H9 (cell line): Measurements from ENCODE around the gene XXYLT1. TPM values are rescaled to one million over a fixed set of nuclear protein-coding genes. Genes with fewer than 3 reads are reported as not detected.

Source experiments
- DNase-seq: peaks from one replicate; pipeline ENCODE4 v3.0.0-alpha.2; 2017
- H2AFZ ChIP-seq: one replicate; pipeline ENCODE4 v1.6.1; 2013; ENCODE audit warnings: mild to moderate bottlenecking, low read length, control low read depth, moderate library complexity
- H2AK5ac ChIP-seq: 2 replicates; pipeline ENCODE4 v1.6.1; 2013; ENCODE audit warnings: low read length, control low read depth, mixed read lengths; ENCODE audit not compliant: insufficient read length
- H2BK120ac ChIP-seq: one replicate; pipeline ENCODE4 v1.6.1; 2013; ENCODE audit warnings: low read depth, mild to moderate bottlenecking, low read length, control low read depth, inconsistent platforms; ENCODE audit not compliant: poor library complexity, severe bottlenecking
- H2BK12ac ChIP-seq: 2 replicates; pipeline ENCODE4 v1.6.1; 2013; ENCODE audit warnings: low read length, control low read depth, mixed read lengths, low read depth; ENCODE audit not compliant: insufficient read length
- H2BK15ac ChIP-seq: 2 replicates; pipeline ENCODE4 v1.6.1; 2013; ENCODE audit warnings: low read depth, low read length, control low read depth
- H2BK20ac ChIP-seq: one replicate; pipeline ENCODE4 v1.6.1; 2013; ENCODE audit warnings: low read depth, mild to moderate bottlenecking, low read length, control low read depth, inconsistent platforms; ENCODE audit not compliant: poor library complexity, severe bottlenecking
- H2BK5ac ChIP-seq: 2 replicates; pipeline ENCODE4 v1.6.1; 2013; ENCODE audit warnings: low read length, control low read depth, mixed read lengths; ENCODE audit not compliant: insufficient read length
- H3K14ac ChIP-seq: 2 replicates; pipeline ENCODE4 v1.6.1; 2013; ENCODE audit warnings: low read length, control low read depth; ENCODE audit not compliant: insufficient read depth
- H3K18ac ChIP-seq: 2 replicates; pipeline ENCODE4 v1.6.1; 2013; ENCODE audit warnings: low read depth, mild to moderate bottlenecking, mixed read lengths, low read length, control low read depth; ENCODE audit not compliant: insufficient read length
- H3K23ac ChIP-seq: 2 replicates; pipeline ENCODE4 v1.6.1; 2013; ENCODE audit warnings: low read length, control low read depth, mixed read lengths, low read depth; ENCODE audit not compliant: insufficient read length
- H3K23me2 ChIP-seq: 2 replicates; pipeline ENCODE4 v1.6.1; 2013; ENCODE audit warnings: low read depth, mild to moderate bottlenecking, mixed read lengths, low read length, control low read depth; ENCODE audit not compliant: insufficient read length, poor library complexity, severe bottlenecking
- H3K27ac ChIP-seq: 2 replicates; pipeline ENCODE4 v1.5.1; 2013; ENCODE audit warnings: low read length, control low read depth, mixed read lengths, low read depth; ENCODE audit not compliant: insufficient read length
- H3K27me3 ChIP-seq: 2 replicates; pipeline ENCODE4 v1.6.1; 2013; ENCODE audit warnings: low read length, control low read depth, inconsistent platforms; ENCODE audit not compliant: insufficient read depth
- H3K4ac ChIP-seq: 2 replicates; pipeline ENCODE4 v1.6.1; 2013; ENCODE audit warnings: low read depth, mild to moderate bottlenecking, control low read depth, inconsistent platforms, low read length, moderate library complexity
- H3K4me1 ChIP-seq: 2 replicates; pipeline ENCODE4 v1.6.1; 2013; ENCODE audit warnings: low read length, control low read depth, inconsistent platforms; ENCODE audit not compliant: insufficient read depth
- H3K4me2 ChIP-seq: 2 replicates; pipeline ENCODE4 v1.6.1; 2013; ENCODE audit warnings: low read length, control low read depth, mixed read lengths; ENCODE audit not compliant: insufficient read length, insufficient read depth
- H3K56ac ChIP-seq: 2 replicates; pipeline ENCODE4 v1.6.1; 2013; ENCODE audit warnings: low read depth, mild to moderate bottlenecking, mixed read lengths, low read length, control low read depth; ENCODE audit not compliant: insufficient read length
- H3K79me1 ChIP-seq: 2 replicates; pipeline ENCODE4 v1.6.1; 2013; ENCODE audit warnings: low read depth, mild to moderate bottlenecking, moderate library complexity, low read length, control low read depth, inconsistent platforms; ENCODE audit not compliant: insufficient read depth, poor library complexity, severe bottlenecking
- H3K79me2 ChIP-seq: 2 replicates; pipeline ENCODE4 v1.6.1; 2013; ENCODE audit warnings: low read length, control low read depth, inconsistent platforms; ENCODE audit not compliant: insufficient read depth
- H3K9ac ChIP-seq: 2 replicates; pipeline ENCODE4 v1.6.1; 2013; ENCODE audit warnings: low read length, control low read depth, mixed read lengths; ENCODE audit not compliant: insufficient read length; ENCODE audit errors: extremely low read depth
- H3K9me3 ChIP-seq: one replicate; pipeline ENCODE4 v1.6.1; 2013; ENCODE audit warnings: low read depth, low read length, inconsistent platforms; ENCODE audit not compliant: control insufficient read depth
- H3T11ph ChIP-seq: one replicate; pipeline ENCODE4 v1.6.1; 2013; ENCODE audit warnings: mild to moderate bottlenecking, low read length, control low read depth, inconsistent platforms
- H4K20me1 ChIP-seq: one replicate; pipeline ENCODE4 v1.6.1; 2013; ENCODE audit not compliant: control insufficient read depth, insufficient read length, insufficient read depth
- H4K5ac ChIP-seq: 2 replicates; pipeline ENCODE4 v1.6.1; 2013; ENCODE audit warnings: low read depth, mild to moderate bottlenecking, mixed read lengths, low read length, control low read depth; ENCODE audit not compliant: insufficient read length
- H4K8ac ChIP-seq: replicated peaks from 2 replicates; pipeline ENCODE4 v1.6.1; 2013; ENCODE audit warnings: low read length, control low read depth, mixed read lengths, low read depth; ENCODE audit not compliant: insufficient read length
- H4K91ac ChIP-seq: 2 replicates; pipeline ENCODE4 v1.6.1; 2013; ENCODE audit warnings: low read depth, mild to moderate bottlenecking, moderate library complexity, mixed read lengths, low read length, control low read depth; ENCODE audit not compliant: insufficient read length
- H3K27ac Mint-ChIP-seq, 3 experiments: 2 replicates in 2 of 3; 3 replicates in 1 of 3; pipeline ENCODE4 v1.8.0; 2020 to 2021; ENCODE audit warnings: mixed read lengths in 3 of 3, mild to moderate bottlenecking in 1 of 3, moderate library complexity in 1 of 3
- H3K27me3 Mint-ChIP-seq: 2 replicates; pipeline ENCODE4 v1.8.0; 2021; ENCODE audit warnings: low read depth, mild to moderate bottlenecking, moderate library complexity, mixed read lengths
- H3K36me3 Mint-ChIP-seq, 3 experiments: 2 replicates in 2 of 3; 3 replicates in 1 of 3; pipeline ENCODE4 v1.8.0; 2020 to 2021; ENCODE audit warnings: low read depth in 3 of 3, mixed read lengths in 3 of 3; ENCODE audit not compliant: insufficient read depth in 1 of 3
- H3K4me1 Mint-ChIP-seq, 2 experiments: 2 replicates each; pipeline ENCODE4 v1.8.0; 2020; ENCODE audit warnings: mixed read lengths in 2 of 2
- H3K4me3 Mint-ChIP-seq, 2 experiments: 2 replicates in 1 of 2; 3 replicates in 1 of 2; pipeline ENCODE4 v1.8.0; 2020 to 2021; ENCODE audit warnings: mild to moderate bottlenecking in 2 of 2, mixed read lengths in 2 of 2, moderate library complexity in 1 of 2
- H3K9me3 Mint-ChIP-seq, 2 experiments: 2 replicates in 1 of 2; 3 replicates in 1 of 2; pipeline ENCODE4 v1.8.0; 2020; ENCODE audit warnings: mild to moderate bottlenecking in 2 of 2, mixed read lengths in 2 of 2, moderate library complexity in 1 of 2
- CTCF ChIP-seq: fragments of 200-600 bp; sonication (generic); conservative IDR thresholded peaks from 3 replicates; pipeline ENCODE4 v1.8.0; 2021; ENCODE audit warnings: antibody characterized with exemption, mild to moderate bottlenecking
- WGBS: extraction: QIAGEN DNeasy Blood & Tissue Kit; methylation state at CpG from one replicate; pipeline ENCODE4 v1.1.7; 2013; ENCODE audit warnings: missing lambda C conversion rate, low lambda C conversion rate, mixed read lengths; ENCODE audit not compliant: insufficient read length; ENCODE audit errors: extremely low coverage; 5-methylcytosine and 5-hydroxymethylcytosine counted together
- total RNA-seq: library from RNA; stranded (reverse); gene quantifications from 2 replicates; pipeline ENCODE4 v1.2.1, GENCODE V29; 2021

XXYLT1 gene
- total RNA-seq, 1 experiment from 2014 or later = 22.7 TPM

GRCh38 chr3:195060217-195060481 is 210.8 kb downstream of the XXYLT1 start:
- Mint-ChIP-seq H3K9me3 (peaks cover 0 to 2% of the 10 kb centered on the region in 2 experiments; a peak in 1 of 5 replicates), H3K4me1 (peaks cover 7 to 26% of the 10 kb centered on the region in 2 experiments), H3K4me3 (no peak overlapping the region), H3K36me3 (peaks cover 0 to 6% (median 0%) of the 10 kb centered on the region in 3 experiments; a peak in 2 of 7 replicates), H3K27ac (no peak overlapping the region), H3K27me3 (no peaks in the 10 kb centered on the region; the same call in none of the 2 replicates)
- no peak overlapping the region for H2BK5ac ChIP-seq
- H2AK5ac ChIP-seq = no peak overlapping the region
- no peak overlapping the region for H3K14ac ChIP-seq
- H3K4me1 ChIP-seq = no peaks in the 10 kb centered on the region
- H3K18ac ChIP-seq = no peak overlapping the region
- H4K8ac ChIP-seq = no peak overlapping the region
- no peak overlapping the region for H3K4ac ChIP-seq
- H4K20me1 ChIP-seq = no peaks in the 10 kb centered on the region
- no peaks in the 10 kb centered on the region for H3K27me3 ChIP-seq
- no peak overlapping the region for H3K4me2 ChIP-seq
- no peaks in the 10 kb centered on the region for H3K79me2 ChIP-seq
- no peak overlapping the region for H4K5ac ChIP-seq
- no peak overlapping the region for H2AFZ ChIP-seq
- DNase-seq = no peak
- H2BK12ac ChIP-seq = no peak overlapping the region
- H3K23me2 ChIP-seq = peaks cover 3% of the 10 kb centered on the region
- no peak overlapping the region for H3K56ac ChIP-seq
- no peak overlapping the region for H3T11ph ChIP-seq
- H3K23ac ChIP-seq = no peak overlapping the region
- no peaks in the 10 kb centered on the region for H3K9me3 ChIP-seq
- no peak for TF ChIP-seq CTCF
- no peak overlapping the region for H2BK120ac ChIP-seq
- no peak overlapping the region for H2BK15ac ChIP-seq
- no peak overlapping the region for H2BK20ac ChIP-seq
- no CpG with 5 or more reads among the region's 3 CpGs for WGBS
- H3K9ac ChIP-seq = no peak overlapping the region
- no peak overlapping the region for H3K27ac ChIP-seq
- no peaks in the 10 kb centered on the region for H3K79me1 ChIP-seq
- H4K91ac ChIP-seq = no peak overlapping the region
